BLaER1 treated with 17β-estradiol and CSF1 and Interleukin-3, amounts not matched to agents 10 nM and 100 nM (cell line): ENCODE measurements around the gene GATA5.

ENCODE experiments used
- H3K27ac ChIP-seq, 11 experiments: shearing (Covaris generic); formaldehyde crosslinking; 2 replicates each; pipeline ENCODE4 v1.8.1; 2022
- H3K27me3 ChIP-seq, 11 experiments: shearing (Covaris generic); formaldehyde crosslinking; 2 replicates each; pipeline ENCODE4 v1.8.1; 2022
- H3K36me3 ChIP-seq, 11 experiments: shearing (Covaris generic); formaldehyde crosslinking; 2 replicates each; pipeline ENCODE4 v1.8.1; 2022
- H3K4me1 ChIP-seq, 10 experiments: shearing (Covaris generic); formaldehyde crosslinking; 2 replicates each; pipeline ENCODE4 v1.8.1; 2022
- H3K4me2 ChIP-seq, 11 experiments: shearing (Covaris generic); formaldehyde crosslinking; 2 replicates each; pipeline ENCODE4 v1.8.1; 2022
- H3K4me3 ChIP-seq, 10 experiments: shearing (Covaris generic); formaldehyde crosslinking; 2 replicates each; pipeline ENCODE4 v1.8.1; 2022
- H3K9ac ChIP-seq, 11 experiments: shearing (Covaris generic); formaldehyde crosslinking; 2 replicates each; pipeline ENCODE4 v1.8.1; 2022
- H3K9me3 ChIP-seq, 11 experiments: shearing (Covaris generic); formaldehyde crosslinking; replicated peaks in 1 of 11; 2 replicates each; pipeline ENCODE4 v1.8.1; 2022
- H4K20me1 ChIP-seq, 11 experiments: shearing (Covaris generic); formaldehyde crosslinking; 2 replicates each; pipeline ENCODE4 v1.8.1; 2022
- Cebpa-rat ChIP-seq, 11 experiments: shearing (Covaris generic); IDR thresholded peaks; 2 replicates each; pipeline ENCODE4 v1.8.1; 2022

GATA5 gene

GRCh38 chr20:62449951-62450691, 25.7 kb downstream of the GATA5 start:
- Histone ChIP-seq H3K27ac (no peak overlapping the region), H3K9ac (no peak overlapping the region), H3K27me3 (peaks cover 14 to 76% (median 52%) of the 10 kb centered on the region in 11 experiments; a peak in 19 of 22 replicates), H3K4me3 (no peak overlapping the region), H3K4me1 (peaks cover 0 to 19% (median 8%) of the 10 kb centered on the region in 10 experiments; a peak in 10 of 20 replicates), H3K4me2 (no peak overlapping the region; a peak in 1 of 22 replicates), H3K36me3 (no peaks in the 10 kb centered on the region), H3K9me3 (no peaks in the 10 kb centered on the region), H4K20me1 (peaks cover 0 to 38% (median 0%) of the 10 kb centered on the region in 11 experiments; a peak in 9 of 22 replicates)
- no peak for TF ChIP-seq Cebpa-rat (IDR thresholded peaks at IDR 0.05)

- no peak overlapping the region for H3K27ac ChIP-seq
- no peak overlapping the region for H3K4me3 ChIP-seq
- H3K27me3 ChIP-seq = peaks cover 6 to 73% (median 39%) of the 10 kb centered on the region in 11 experiments; a peak in 17 of 22 replicates
Measured at GRCh38 chr20:62448788-62449187, 27.0 kb downstream of the GATA5 start.

GRCh38 chr20:62448038-62448437, 27.8 kb downstream of the GATA5 start:
- H3K9ac ChIP-seq = no peak overlapping the region
- no peak overlapping the region for H3K4me2 ChIP-seq
- no peak overlapping the region for H3K4me3 ChIP-seq

More at GRCh38 chr20:62448788-62449187, 27.0 kb downstream of the GATA5 start:
- H3K36me3 ChIP-seq = no peaks in the 10 kb centered on the region
- H4K20me1 ChIP-seq = peaks cover 0 to 26% (median 0%) of the 10 kb centered on the region in 11 experiments; a peak in 6 of 22 replicates
- no peak for TF ChIP-seq Cebpa-rat (IDR thresholded peaks at IDR 0.05)
- H3K9me3 ChIP-seq = no peaks in the 10 kb centered on the region
- no peak overlapping the region for H3K4me2 ChIP-seq
- peaks cover 0 to 10% (median 7%) of the 10 kb centered on the region in 10 experiments; a peak in 10 of 20 replicates for H3K4me1 ChIP-seq
- H3K9ac ChIP-seq = no peak overlapping the region

GRCh38 chr20:62446888-62447869, 28.6 kb downstream of the GATA5 start:
- H3K4me2 ChIP-seq = no peak overlapping the region
- H3K9ac ChIP-seq = no peak overlapping the region
- H3K4me3 ChIP-seq = no peak overlapping the region
- no peak overlapping the region for H3K27ac ChIP-seq
- no peaks in the 10 kb centered on the region for H3K36me3 ChIP-seq
- peaks cover 0 to 26% (median 0%) of the 10 kb centered on the region in 11 experiments; a peak in 5 of 22 replicates for H4K20me1 ChIP-seq
- no peaks in the 10 kb centered on the region for H3K9me3 ChIP-seq
- no peaks in the 10 kb centered on the region; a peak in 3 of 20 replicates for H3K4me1 ChIP-seq
- TF ChIP-seq Cebpa-rat (IDR thresholded peaks at IDR 0.05) = no peak
- H3K27me3 ChIP-seq = peaks cover 3 to 73% (median 32%) of the 10 kb centered on the region in 11 experiments; a peak in 16 of 22 replicates

More at GRCh38 chr20:62448038-62448437, 27.8 kb downstream of the GATA5 start:
- peaks cover 0 to 3% (median under 1%) of the 10 kb centered on the region in 10 experiments; a peak in 6 of 20 replicates for H3K4me1 ChIP-seq
- H3K9me3 ChIP-seq = no peaks in the 10 kb centered on the region
- no peak overlapping the region for H3K27ac ChIP-seq
- peaks cover 0 to 26% (median 0%) of the 10 kb centered on the region in 11 experiments; a peak in 5 of 22 replicates for H4K20me1 ChIP-seq
- no peak for TF ChIP-seq Cebpa-rat (IDR thresholded peaks at IDR 0.05)
- H3K36me3 ChIP-seq = no peaks in the 10 kb centered on the region
- peaks cover 3 to 73% (median 36%) of the 10 kb centered on the region in 11 experiments; a peak in 17 of 22 replicates for H3K27me3 ChIP-seq

GRCh38 chr20:62446481-62446880, 29.3 kb downstream of the GATA5 start:
- Histone ChIP-seq H3K36me3 (no peaks in the 10 kb centered on the region), H4K20me1 (peaks cover 0 to 26% (median 0%) of the 10 kb centered on the region in 11 experiments; a peak in 5 of 22 replicates)
- no peak for TF ChIP-seq Cebpa-rat (IDR thresholded peaks at IDR 0.05)

GRCh38 chr20:62445553-62446340, 30.0 kb downstream of the GATA5 start:
- peaks cover 0 to 33% (median 0%) of the 10 kb centered on the region in 11 experiments; a peak in 5 of 22 replicates for H4K20me1 ChIP-seq
- no peaks in the 10 kb centered on the region for H3K36me3 ChIP-seq
- H3K27me3 ChIP-seq = peaks cover 3 to 81% (median 34%) of the 10 kb centered on the region in 11 experiments; a peak in 16 of 22 replicates
- TF ChIP-seq Cebpa-rat (IDR thresholded peaks at IDR 0.05) = no peak
- H3K4me1 ChIP-seq = no peaks in the 10 kb centered on the region; a peak in 3 of 20 replicates
- no peak overlapping the region for H3K4me3 ChIP-seq
- no peak overlapping the region for H3K27ac ChIP-seq
- no peak overlapping the region for H3K4me2 ChIP-seq
- no peaks in the 10 kb centered on the region for H3K9me3 ChIP-seq
- H3K9ac ChIP-seq = no peak overlapping the region

More at GRCh38 chr20:62446481-62446880, 29.3 kb downstream of the GATA5 start:
- no peaks in the 10 kb centered on the region; a peak in 3 of 20 replicates for H3K4me1 ChIP-seq
- no peak overlapping the region for H3K9ac ChIP-seq
- peaks cover 3 to 79% (median 30%) of the 10 kb centered on the region in 11 experiments; a peak in 16 of 22 replicates for H3K27me3 ChIP-seq
- H3K27ac ChIP-seq = no peak overlapping the region
- no peaks in the 10 kb centered on the region for H3K9me3 ChIP-seq
- H3K4me3 ChIP-seq = no peak overlapping the region
- H3K4me2 ChIP-seq = no peak overlapping the region

- Histone ChIP-seq H3K27ac (no peak overlapping the region), H3K4me2 (no peak overlapping the region), H3K4me3 (no peak overlapping the region), H3K9ac (no peak overlapping the region), H3K36me3 (no peaks in the 10 kb centered on the region), H3K4me1 (peaks cover 0 to 6% (median 0%) of the 10 kb centered on the region in 10 experiments; a peak in 4 of 20 replicates), H3K27me3 (peaks cover 0 to 73% (median 21%) of the 10 kb centered on the region in 11 experiments; a peak in 14 of 22 replicates), H3K9me3 (no peaks in the 10 kb centered on the region), H4K20me1 (peaks cover 0 to 37% (median 0%) of the 10 kb centered on the region in 11 experiments; a peak in 5 of 22 replicates)
- TF ChIP-seq Cebpa-rat (IDR thresholded peaks at IDR 0.05) = no peak
Measured at GRCh38 chr20:62444286-62444685, 31.5 kb downstream of the GATA5 start.
